ENCODE measurements around the gene CYP39A1.

Gene CYP39A1, protein sequence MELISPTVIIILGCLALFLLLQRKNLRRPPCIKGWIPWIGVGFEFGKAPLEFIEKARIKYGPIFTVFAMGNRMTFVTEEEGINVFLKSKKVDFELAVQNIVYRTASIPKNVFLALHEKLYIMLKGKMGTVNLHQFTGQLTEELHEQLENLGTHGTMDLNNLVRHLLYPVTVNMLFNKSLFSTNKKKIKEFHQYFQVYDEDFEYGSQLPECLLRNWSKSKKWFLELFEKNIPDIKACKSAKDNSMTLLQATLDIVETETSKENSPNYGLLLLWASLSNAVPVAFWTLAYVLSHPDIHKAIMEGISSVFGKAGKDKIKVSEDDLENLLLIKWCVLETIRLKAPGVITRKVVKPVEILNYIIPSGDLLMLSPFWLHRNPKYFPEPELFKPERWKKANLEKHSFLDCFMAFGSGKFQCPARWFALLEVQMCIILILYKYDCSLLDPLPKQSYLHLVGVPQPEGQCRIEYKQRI

DNA sequence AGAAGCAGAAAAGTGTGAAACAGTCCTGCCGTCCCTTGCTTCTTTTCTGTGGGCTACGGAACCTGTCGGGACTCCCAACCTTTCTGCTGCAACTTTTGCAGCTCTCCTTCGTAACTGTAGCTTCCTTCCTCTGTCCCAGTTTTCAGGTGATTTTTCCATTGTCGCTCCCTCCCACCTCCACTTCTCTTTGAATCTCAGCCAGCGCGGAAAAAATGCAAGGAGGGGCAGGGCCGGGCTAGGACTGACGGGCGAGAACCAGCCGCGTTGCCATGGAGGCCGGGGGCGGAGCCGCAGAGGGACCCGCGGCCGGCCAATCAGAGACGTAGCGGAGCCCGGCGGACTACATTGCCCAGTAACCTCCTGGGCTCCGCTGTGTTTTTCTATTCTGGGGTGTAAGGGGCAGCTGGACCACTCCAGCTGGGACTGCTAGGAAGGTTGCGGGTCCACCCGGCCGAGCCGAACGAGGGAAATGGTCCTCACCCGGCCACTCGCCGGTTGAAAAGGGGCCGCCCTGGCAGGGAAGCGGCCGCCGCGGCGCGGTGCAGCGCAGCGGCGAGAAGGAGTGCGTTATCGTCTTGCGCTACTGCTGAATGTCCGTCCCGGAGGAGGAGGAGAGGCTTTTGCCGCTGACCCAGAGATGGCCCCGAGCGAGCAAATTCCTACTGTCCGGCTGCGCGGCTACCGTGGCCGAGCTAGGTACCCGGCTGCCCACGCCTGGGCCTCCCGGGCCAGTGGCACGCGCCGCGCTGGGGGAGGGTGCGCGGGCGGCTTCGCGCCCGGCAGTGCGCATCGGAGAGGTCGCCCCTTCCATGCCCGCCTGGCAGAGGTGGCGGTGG is at the start of gene CYP39A1, which contains the start of gene SLC25A27:
Gene CYP39A1 (minus strand): TSS at position 216 of the 836 bp plus-strand sequence. CDS start 236 bp downstream, outside the sequence.
Gene SLC25A27 (plus strand): TSS at position 373 of the 836 bp plus-strand sequence. CDS start 218 bp downstream, at position 591.
- TF ChIP-seq GATA3 (IDR thresholded peaks at IDR 0.05; ENCODE audit: low read depth, low read length) (no peak), GATA2 (IDR thresholded peaks at IDR 0.05; ENCODE audit: low read depth, low read length) (no peak)

DNA sequence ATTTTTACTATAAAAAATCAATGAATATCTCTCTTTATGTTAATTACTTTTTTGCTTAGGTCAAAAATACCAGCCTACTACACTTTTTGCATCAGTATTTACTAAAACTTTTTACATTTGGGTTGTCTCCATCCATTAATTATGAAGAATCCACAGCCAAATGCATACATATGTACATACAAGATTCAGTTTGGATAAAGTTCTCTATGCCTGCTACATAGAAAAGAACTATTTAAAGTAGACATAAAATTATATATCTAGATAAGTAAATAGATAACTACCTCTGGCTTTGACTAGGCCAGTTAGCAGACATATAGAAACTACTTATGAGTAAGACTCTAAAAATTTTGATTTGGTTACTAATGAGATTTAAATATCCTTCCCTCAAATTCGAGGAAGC is 47.4 kb upstream of the CYP39A1 start:
- TF ChIP-seq GATA2 (IDR thresholded peaks at IDR 0.05; ENCODE audit: low read depth, low read length) (no peak), GATA3 (IDR thresholded peaks at IDR 0.05; ENCODE audit: low read depth, low read length) (no peak)

DNA sequence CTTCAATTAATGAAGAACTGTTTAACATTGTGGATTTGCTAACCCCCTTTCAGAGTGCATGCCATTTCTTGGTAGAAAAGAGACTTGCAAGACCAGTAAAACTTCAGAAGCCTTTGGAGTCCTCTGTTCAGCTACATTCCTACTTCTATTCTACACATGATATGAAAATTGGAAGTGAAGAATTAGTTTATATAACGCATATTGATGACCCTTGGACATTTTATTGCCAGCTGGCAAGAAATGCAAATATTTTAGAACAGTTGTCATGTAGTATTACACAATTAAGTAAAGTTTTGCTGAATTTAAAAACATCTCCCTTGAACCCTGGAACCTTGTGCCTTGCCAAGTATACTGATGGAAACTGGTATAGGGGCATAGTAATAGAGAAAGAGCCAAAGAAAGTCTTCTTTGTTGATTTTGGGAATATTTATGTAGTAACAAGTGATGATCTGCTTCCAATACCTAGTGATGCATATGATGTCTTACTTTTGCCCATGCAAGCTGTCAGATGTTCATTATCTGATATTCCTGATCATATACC is 38.4 kb upstream of the CYP39A1 start:
- no peak for TF ChIP-seq GATA2 (IDR thresholded peaks at IDR 0.05; ENCODE audit: low read depth, low read length)
- no peak for TF ChIP-seq GATA3 (IDR thresholded peaks at IDR 0.05; ENCODE audit: low read depth, low read length)

DNA sequence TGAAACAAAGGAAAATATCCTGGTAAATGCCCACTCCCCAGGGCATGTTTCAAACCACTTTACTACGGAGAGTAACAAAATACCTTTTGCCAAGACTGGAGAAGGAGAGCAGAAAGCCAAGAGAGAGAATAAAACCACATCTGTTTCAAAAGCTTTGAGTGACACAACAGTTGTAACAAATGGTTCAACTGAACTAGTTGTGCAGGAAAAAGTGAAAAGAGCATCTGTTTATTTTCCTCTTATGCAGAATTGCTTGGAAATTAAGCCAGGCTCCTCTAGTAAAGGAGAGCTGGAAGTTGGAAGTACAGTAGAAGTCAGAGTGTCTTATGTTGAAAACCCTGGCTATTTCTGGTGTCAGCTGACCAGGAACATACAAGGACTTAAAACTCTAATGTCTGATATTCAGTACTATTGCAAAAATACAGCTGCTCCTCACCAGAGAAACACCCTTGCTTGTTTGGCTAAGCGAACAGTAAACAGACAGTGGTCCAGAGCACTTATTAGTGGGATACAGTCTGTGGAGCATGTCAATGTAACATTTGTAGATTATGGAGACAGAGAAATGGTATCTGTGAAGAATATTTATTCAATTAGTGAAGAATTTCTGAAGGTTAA is 37.6 kb upstream of the CYP39A1 start:
- TF ChIP-seq GATA3 (IDR thresholded peaks at IDR 0.05; ENCODE audit: low read depth, low read length), result no peak
- no peak for TF ChIP-seq GATA2 (IDR thresholded peaks at IDR 0.05; ENCODE audit: low read depth, low read length)

DNA sequence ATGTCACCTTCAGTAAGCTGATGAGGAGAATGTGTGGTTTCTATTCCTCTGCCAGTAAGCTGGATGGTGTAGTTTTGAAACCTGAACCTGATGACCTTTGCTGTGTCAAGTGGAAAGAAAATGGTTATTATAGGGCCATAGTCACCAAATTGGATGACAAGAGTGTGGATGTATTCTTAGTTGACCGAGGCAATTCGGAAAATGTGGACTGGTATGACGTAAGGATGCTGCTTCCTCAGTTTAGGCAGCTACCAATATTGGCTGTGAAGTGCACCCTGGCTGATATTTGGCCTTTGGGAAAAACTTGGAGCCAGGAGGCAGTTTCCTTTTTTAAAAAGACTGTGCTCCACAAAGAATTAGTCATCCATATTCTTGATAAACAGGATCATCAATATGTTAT is 37.0 kb upstream of the CYP39A1 start:
- TF ChIP-seq GATA3 (IDR thresholded peaks at IDR 0.05; ENCODE audit: low read depth, low read length), result no peak
- no peak for TF ChIP-seq GATA2 (IDR thresholded peaks at IDR 0.05; ENCODE audit: low read depth, low read length)

DNA sequence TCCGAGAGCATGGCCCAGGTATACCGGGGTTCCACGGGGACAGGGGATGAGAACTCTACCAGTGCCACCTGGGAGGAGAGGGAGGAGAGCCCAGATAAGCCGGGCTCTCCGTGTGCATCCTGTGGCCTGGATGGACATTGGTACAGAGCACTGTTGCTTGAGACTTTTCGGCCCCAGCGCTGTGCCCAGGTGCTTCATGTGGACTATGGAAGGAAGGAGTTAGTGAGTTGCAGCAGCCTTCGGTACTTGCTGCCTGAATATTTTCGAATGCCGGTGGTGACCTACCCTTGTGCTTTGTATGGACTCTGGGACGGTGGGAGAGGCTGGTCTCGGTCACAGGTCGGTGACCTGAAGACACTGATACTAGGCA is 36.3 kb upstream of the CYP39A1 start:
- TF ChIP-seq GATA2 (IDR thresholded peaks at IDR 0.05; ENCODE audit: low read depth, low read length) (no peak), GATA3 (IDR thresholded peaks at IDR 0.05; ENCODE audit: low read depth, low read length) (no peak)

DNA sequence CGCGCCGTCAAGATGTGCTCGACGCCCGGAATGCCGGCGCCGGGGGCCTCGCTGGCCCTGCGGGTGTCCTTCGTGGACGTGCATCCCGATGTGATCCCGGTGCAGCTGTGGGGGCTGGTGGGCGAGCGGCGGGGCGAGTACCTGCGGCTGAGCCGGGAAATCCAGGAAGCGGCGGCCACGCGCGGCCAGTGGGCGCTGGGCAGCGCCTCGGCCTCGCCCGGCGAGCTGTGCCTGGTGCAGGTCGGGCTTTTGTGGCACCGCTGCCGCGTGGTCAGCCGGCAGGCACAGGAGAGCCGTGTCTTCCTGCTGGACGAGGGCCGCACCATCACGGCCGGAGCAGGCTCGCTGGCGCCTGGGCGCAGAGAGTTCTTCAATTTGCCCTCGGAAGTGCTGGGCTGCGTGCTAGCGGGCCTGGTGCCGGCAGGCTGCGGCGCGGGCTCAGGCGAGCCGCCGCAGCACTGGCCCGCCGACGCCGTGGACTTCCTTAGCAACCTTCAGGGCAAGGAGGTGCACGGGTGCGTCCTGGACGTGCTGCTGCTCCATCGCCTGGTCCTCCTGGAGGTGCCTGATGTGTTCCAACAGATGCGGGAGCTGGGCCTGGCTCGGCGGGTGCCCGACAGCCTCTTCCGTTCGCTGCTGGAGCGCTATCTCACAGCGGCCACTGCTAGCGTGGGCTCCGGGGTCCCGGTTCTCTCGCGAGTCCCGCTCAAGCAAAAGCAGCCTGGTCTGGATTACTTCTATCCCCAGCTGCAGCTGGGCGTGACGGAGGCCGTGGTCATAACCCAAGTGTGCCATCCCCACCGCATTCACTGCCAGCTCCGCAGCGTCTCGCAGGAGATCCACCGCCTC is 35.7 kb upstream of the CYP39A1 start:
- TF ChIP-seq GATA3 (IDR thresholded peaks at IDR 0.05; ENCODE audit: low read depth, low read length), result no peak
- TF ChIP-seq GATA2 (IDR thresholded peaks at IDR 0.05; ENCODE audit: low read depth, low read length), result no peak

DNA sequence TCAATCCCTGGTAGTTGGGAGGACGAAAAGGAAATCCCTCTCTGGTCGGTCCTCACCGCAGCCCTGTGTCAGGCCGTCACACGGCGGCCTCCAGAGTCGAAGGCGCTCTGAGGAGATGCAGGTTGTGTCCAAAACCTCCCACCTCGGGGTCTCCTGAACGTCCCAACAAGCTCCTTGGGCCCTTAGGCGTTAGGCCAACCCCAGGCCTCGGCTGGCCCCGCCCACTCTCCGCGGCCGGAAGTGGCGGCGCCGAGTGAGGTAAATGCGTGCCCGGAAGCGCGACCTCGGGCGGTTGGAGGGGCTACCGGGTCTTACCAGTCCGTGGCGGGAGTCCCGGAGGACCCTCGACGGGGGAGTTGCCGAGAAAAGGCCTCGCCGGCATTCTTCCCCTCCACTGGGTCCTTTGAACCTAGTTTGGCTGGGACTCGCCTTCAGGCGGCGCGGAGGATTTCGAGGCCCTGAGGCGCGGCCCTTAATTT is 35.0 kb upstream of the CYP39A1 start, which contains the start of gene TDRD6:
Gene TDRD6 (plus strand): TSS at position 267 of the 479 bp plus-strand sequence. CDS start 244 bp downstream, outside the sequence.
- TF ChIP-seq GATA3 (IDR thresholded peaks at IDR 0.05; ENCODE audit: low read depth, low read length) (no peak), GATA2 (IDR thresholded peaks at IDR 0.05; ENCODE audit: low read depth, low read length) (no peak)

DNA sequence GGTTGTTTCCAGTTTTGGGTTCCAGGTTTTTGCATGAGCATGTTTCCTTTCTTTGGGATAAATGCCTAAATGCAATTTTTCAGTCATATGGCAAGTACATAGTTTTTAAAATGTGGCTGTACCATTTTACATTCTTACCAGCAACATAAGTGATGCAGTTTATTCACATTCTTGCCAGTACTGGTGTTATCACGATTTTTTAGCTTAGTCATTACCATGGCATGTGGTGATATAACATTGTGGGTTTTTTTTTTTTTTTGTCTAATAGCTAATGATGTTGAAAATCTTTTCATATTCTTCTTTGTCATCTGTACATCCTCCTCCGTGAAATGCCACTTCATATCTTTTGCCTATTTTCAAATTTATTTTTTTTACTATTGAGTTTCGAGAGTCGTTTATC is 32.2 kb upstream of the CYP39A1 start:
- TF ChIP-seq GATA2 (IDR thresholded peaks at IDR 0.05; ENCODE audit: low read depth, low read length) (no peak), GATA3 (IDR thresholded peaks at IDR 0.05; ENCODE audit: low read depth, low read length) (no peak)

DNA sequence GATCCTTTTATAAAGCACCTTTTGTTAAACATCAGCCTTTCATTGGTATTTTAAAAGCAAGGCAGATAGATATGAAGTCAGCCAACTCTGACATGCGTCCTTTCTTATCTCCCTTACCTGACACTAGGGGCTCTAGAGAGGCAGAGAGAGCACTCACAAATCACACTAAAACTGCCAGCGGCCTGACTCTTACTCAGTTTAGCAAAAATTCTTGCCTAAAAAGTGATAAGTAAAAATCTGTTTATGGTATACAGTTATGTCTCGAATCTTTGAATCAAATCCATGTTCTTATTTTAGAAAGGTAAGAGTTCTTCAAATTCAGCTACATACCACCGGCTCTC is 24.7 kb upstream of the CYP39A1 start:
- TF ChIP-seq GATA2 (IDR thresholded peaks at IDR 0.05; ENCODE audit: low read depth, low read length) (no peak), GATA3 (IDR thresholded peaks at IDR 0.05; ENCODE audit: low read depth, low read length) (no peak)

DNA sequence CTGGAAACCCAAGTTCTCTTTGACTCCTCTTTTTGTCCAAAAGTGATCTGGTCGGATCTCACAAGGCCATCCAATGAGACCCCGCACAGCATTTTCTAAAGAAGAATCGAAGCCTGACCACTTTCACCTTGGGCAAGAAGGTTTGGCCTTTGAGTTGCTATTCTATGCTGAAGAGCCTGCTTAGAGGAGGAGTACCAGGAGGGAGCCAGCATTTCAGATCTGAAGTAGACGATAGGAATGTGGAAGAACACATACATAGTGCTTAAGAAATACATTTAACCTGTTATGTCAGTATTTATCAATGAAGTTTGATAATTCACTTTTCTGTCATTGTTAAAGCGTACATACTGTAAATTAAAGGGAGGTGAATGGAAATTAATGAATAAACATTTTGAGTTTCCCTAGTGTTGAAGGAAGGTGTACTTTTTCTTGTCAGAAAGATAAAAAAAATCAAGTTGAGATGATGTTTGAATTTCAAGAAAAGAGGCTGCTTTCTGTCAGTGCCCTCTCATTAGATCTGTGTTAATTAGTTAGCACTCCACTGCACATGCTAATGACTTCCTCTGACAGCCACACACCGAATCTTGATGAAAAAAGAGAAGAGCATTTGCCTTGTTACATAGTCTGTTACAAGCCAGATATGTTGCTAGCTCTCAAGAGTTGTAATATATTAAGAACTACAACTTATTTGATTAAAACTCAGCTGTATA is 24.1 kb upstream of the CYP39A1 start:
- TF ChIP-seq GATA2 (IDR thresholded peaks at IDR 0.05; ENCODE audit: low read depth, low read length) (no peak), GATA3 (IDR thresholded peaks at IDR 0.05; ENCODE audit: low read depth, low read length) (no peak)

DNA sequence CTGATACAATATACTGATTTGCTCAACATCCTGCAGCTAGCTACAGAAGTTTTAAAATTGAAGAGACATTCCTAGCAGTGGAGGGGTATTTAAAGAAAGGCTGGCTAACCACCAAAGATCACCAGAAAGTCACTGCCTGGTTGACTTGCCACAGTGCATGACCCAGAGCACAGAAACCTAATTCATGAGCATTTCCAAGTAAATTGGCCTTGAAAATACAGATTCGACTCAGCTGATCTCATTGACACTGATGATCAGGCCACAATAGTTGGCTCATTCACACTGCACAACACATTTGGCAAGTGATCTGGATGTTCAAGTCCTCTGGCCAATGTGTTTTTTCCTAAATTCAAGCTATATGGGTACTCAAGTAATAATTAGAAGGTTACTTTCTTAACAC is 21.8 kb upstream of the CYP39A1 start:
- TF ChIP-seq GATA2 (IDR thresholded peaks at IDR 0.05; ENCODE audit: low read depth, low read length), result no peak
- no peak for TF ChIP-seq GATA3 (IDR thresholded peaks at IDR 0.05; ENCODE audit: low read depth, low read length)

Data from SH-SY5Y (cell line).